GM23338 (cell line): ENCODE measurements around the gene DPF3.

ENCODE experiments used
- EZH2phosphoT487 ChIP-seq: fragments of 200-600 bp; sonication (generic); IDR thresholded peaks from one replicate; pipeline ENCODE4 v1.8.1; 2018; ENCODE audit warnings: antibody characterized with exemption; ENCODE audit not compliant: unreplicated experiment
- ZNF114 ChIP-seq: fragments of 250-450 bp; sonication (Bioruptor Pico); IDR thresholded peaks from 2 replicates; pipeline ENCODE4 v1.5.0; 2020; ENCODE audit warnings: mild to moderate bottlenecking, moderate library complexity
- TF ChIP-seq, protein P1 (sequence below), 2 experiments: fragments of 200-600 bp in 1 of 2; sonication (generic) in 1 of 2; conservative IDR thresholded peaks; 2 replicates each; pipeline versions ENCODE4 v1.5.1 to v1.6.1; 2016 to 2017; ENCODE audit warnings: antibody characterized with exemption in 2 of 2, low read depth in 2 of 2, mild to moderate bottlenecking in 2 of 2, moderate library complexity in 1 of 2

DNA sequence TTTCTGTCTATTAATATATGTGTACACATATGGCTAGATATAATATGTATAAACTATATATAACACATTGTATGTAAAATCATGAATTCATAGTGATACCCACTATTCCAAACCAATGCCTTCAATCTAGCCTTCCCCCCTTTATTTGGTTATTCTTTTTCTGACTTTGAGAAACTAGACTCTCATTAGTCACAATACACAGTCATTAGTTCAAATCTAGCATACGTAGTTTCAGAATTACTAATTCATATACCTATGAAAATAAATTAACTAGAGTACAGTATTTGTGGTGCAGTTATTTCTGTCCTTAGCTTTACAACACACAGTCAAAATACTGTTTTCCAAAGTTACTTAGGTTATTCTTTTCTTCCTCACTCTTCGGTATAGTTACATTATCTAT, 268.2 kb downstream of the DPF3 start:
- TF ChIP-seq, protein P1, sequence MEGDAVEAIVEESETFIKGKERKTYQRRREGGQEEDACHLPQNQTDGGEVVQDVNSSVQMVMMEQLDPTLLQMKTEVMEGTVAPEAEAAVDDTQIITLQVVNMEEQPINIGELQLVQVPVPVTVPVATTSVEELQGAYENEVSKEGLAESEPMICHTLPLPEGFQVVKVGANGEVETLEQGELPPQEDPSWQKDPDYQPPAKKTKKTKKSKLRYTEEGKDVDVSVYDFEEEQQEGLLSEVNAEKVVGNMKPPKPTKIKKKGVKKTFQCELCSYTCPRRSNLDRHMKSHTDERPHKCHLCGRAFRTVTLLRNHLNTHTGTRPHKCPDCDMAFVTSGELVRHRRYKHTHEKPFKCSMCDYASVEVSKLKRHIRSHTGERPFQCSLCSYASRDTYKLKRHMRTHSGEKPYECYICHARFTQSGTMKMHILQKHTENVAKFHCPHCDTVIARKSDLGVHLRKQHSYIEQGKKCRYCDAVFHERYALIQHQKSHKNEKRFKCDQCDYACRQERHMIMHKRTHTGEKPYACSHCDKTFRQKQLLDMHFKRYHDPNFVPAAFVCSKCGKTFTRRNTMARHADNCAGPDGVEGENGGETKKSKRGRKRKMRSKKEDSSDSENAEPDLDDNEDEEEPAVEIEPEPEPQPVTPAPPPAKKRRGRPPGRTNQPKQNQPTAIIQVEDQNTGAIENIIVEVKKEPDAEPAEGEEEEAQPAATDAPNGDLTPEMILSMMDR (conservative IDR thresholded peaks at IDR 0.05; ENCODE audit: low read depth in 2 of 2) = no peak
- no peak for TF ChIP-seq ZNF114 (CRISPR knock-in tag)
- TF ChIP-seq EZH2phosphoT487 = no peak
